Stimulated activated naive CD8-positive, alpha-beta T cell treated with anti-CD3 and anti-CD28 coated beads, Interleukin-15, amount 100 ng/mL, for 72 hours (primary cell): ENCODE measurements around the gene SCRN1.

Experiments used
- ATAC-seq: fragments of 150-1000 bp; cut with Tn5 transposase; 2 replicates; pipeline ENCODE4 v1.10.0; 2021; ENCODE audit warnings: mild to moderate bottlenecking, moderate library complexity
- DNase-seq, 2 donors: peaks; one replicate each; pipeline ENCODE4 v3.0.0; 2021 to 2022
- H3K27ac Mint-ChIP-seq, 2 donors: one replicate each; pipeline ENCODE4 v1.8.0; 2022; ENCODE audit warnings: mild to moderate bottlenecking in 2 of 2, mixed read lengths in 2 of 2, moderate library complexity in 2 of 2
- H3K27me3 Mint-ChIP-seq: one replicate; pipeline ENCODE4 v1.8.0; 2022; ENCODE audit warnings: mixed read lengths
- H3K4me1 Mint-ChIP-seq: one replicate; pipeline ENCODE4 v1.8.0; 2022; ENCODE audit warnings: mild to moderate bottlenecking, mixed read lengths
- H3K4me3 Mint-ChIP-seq, 2 donors: one replicate each; pipeline ENCODE4 v1.8.0; 2022; ENCODE audit warnings: mild to moderate bottlenecking in 2 of 2, mixed read lengths in 2 of 2, moderate library complexity in 1 of 2
- H3K9me3 Mint-ChIP-seq, 2 donors: one replicate each; pipeline ENCODE4 v1.8.0; 2022; ENCODE audit warnings: mixed read lengths in 2 of 2

Gene SCRN1

GRCh38 chr7:29883462-29884398 lies 105.9 kb downstream of the SCRN1 start:
- Mint-ChIP-seq H3K9me3 (no peaks in the 10 kb centered on the region), H3K4me1 (peaks cover 18% of the 10 kb centered on the region), H3K27ac (no peak overlapping the region), H3K4me3 (no peak overlapping the region), H3K27me3 (no peaks in the 10 kb centered on the region)
- peak; percentile 40 for ATAC-seq
- no peak for DNase-seq

- Mint-ChIP-seq H3K4me3 (peak overlapping the region in 1 of 2 donors; percentile 2), H3K27ac (peak overlapping the region in 1 of 2 donors; percentile 92), H3K9me3 (no peaks in the 10 kb centered on the region), H3K4me1 (peaks cover 24% of the 10 kb centered on the region), H3K27me3 (peaks cover 6% of the 10 kb centered on the region)
- no peak for ATAC-seq
- DNase-seq = no peak
Measured at GRCh38 chr7:29882481-29882880, 107.1 kb downstream of the SCRN1 start.

DNA sequence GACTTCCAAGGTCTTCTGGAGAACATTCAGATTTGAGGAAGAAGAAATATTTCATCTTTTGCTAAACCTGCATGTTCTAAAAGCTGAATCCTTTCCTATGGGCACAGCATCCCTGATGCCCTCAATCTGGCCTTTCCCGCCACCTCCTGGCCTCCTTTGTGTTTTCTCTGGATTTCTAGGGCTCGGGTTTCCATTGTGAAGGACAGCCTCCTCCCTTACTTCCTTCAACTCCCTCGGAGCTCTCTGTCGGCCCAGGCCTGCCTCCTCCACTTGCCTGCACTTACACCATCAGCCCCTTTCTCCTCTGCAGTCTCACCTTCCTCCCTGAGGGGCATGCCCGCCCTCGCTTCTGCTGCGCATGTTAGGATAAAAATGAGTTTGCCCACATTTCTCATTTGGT lies 107.9 kb downstream of the SCRN1 start:
- H3K27ac Mint-ChIP-seq = no peak overlapping the region
- ATAC-seq (no peak), DNase-seq (no peak)
- H3K27me3 Mint-ChIP-seq = peaks cover 6% of the 10 kb centered on the region
- H3K4me1 Mint-ChIP-seq = peaks cover 24% of the 10 kb centered on the region
- no peaks in the 10 kb centered on the region for H3K9me3 Mint-ChIP-seq
- no peak overlapping the region for H3K4me3 Mint-ChIP-seq

DNA sequence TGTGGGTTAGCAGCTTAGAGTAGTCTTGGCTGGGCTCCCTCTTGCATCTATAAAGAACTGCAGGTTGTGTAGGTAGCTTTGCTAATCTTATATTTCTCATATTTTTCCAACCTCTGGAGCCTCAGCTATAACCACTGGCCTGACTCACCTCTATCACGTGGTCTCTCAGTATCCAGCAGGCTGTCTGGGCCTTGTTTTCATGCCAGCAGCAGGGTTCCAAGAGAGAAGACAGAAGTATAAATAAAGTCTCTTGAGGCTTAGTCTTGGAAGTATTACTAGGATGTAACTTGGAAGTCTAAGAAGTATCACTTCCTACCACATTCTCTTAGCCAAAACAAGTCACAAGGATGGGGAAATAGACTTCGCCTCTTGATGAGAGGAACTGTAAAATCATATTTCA lies 110.0 kb downstream of the SCRN1 start:
- H3K4me1 Mint-ChIP-seq = peaks cover 24% of the 10 kb centered on the region
- H3K27ac Mint-ChIP-seq = no peak overlapping the region
- no peaks in the 10 kb centered on the region for H3K9me3 Mint-ChIP-seq
- H3K27me3 Mint-ChIP-seq = peaks cover 13% of the 10 kb centered on the region
- H3K4me3 Mint-ChIP-seq = no peak overlapping the region
- ATAC-seq (peak; percentile 56), DNase-seq (no peak)

DNA sequence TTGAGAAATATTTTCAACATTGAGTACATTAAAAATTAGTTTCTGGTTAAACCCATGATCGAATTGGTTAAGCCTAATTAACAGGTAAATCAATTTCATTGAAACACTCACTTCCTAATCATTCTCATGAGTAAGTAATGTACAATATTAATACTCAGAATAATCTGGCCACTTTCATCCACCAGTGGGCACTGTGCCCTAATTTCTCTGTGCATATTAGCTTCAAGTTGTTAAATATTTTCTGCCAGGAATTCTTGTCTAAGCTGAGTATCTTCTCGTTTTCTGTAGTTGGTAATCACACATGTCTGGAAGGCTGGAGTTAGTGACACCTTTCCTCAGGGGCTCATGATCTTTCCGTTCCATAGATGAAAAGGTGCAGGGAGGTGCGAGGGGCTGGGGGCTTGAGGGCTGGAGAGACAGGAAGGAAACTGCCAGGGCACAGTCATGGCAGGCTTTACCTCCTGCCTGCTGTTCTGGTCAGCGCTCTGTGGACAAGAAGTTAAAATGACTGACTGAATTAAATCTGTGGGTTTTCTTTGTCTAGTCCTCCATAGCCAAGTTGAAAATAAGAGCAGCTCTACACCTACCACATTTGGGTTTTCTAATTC lies 111.4 kb downstream of the SCRN1 start:
- H3K9me3 Mint-ChIP-seq = no peaks in the 10 kb centered on the region
- peak; percentile 51 for ATAC-seq
- peak overlapping the region in 1 of 2 donors; percentile 20 for H3K27ac Mint-ChIP-seq
- peaks cover 18% of the 10 kb centered on the region for H3K4me1 Mint-ChIP-seq
- H3K4me3 Mint-ChIP-seq = no peak overlapping the region
- DNase-seq = no peak
- peaks cover 13% of the 10 kb centered on the region for H3K27me3 Mint-ChIP-seq

- ATAC-seq (no peak), DNase-seq (no peak)
- Mint-ChIP-seq H3K27ac (no peak overlapping the region), H3K9me3 (no peaks in the 10 kb centered on the region), H3K4me1 (peaks cover 8% of the 10 kb centered on the region), H3K27me3 (peaks cover 13% of the 10 kb centered on the region), H3K4me3 (no peak overlapping the region)
Measured at GRCh38 chr7:29877196-29877595, 112.4 kb downstream of the SCRN1 start.

DNA sequence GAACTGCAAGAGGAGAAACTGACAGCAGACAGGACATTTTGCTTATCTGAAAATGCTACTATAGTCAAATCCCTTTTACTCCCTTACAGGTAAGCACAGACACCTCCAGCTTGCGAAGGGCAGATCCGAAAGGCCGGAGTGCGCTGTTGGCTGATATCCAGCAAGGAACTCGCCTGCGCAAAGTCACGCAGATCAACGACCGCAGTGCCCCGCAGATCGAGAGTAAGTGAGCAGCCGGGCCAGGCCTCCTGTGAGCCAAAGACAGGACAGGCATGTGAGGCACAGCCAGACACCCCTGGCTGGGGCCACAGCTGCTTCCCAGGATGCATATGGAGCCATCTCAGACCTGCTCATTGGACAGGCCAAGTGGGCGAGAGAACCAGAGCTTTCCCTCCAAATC lies 113.9 kb downstream of the SCRN1 start:
- no peak overlapping the region for H3K4me3 Mint-ChIP-seq
- ATAC-seq (no peak), DNase-seq (no peak)
- no peaks in the 10 kb centered on the region for H3K9me3 Mint-ChIP-seq
- no peak overlapping the region for H3K27ac Mint-ChIP-seq
- H3K4me1 Mint-ChIP-seq = peaks cover 6% of the 10 kb centered on the region
- H3K27me3 Mint-ChIP-seq = peaks cover 13% of the 10 kb centered on the region

GRCh38 chr7:29873644-29874294 lies 115.8 kb downstream of the SCRN1 start:
- no peak overlapping the region for H3K4me3 Mint-ChIP-seq
- no peaks in the 10 kb centered on the region for H3K9me3 Mint-ChIP-seq
- no peak overlapping the region for H3K27ac Mint-ChIP-seq
- DNase-seq (no peak), ATAC-seq (no peak)
- peaks cover 6% of the 10 kb centered on the region for H3K4me1 Mint-ChIP-seq
- H3K27me3 Mint-ChIP-seq = peaks cover 13% of the 10 kb centered on the region

- no peak for DNase-seq
Measured at GRCh38 chr7:29871787-29872398, 117.7 kb downstream of the SCRN1 start.

More at GRCh38 chr7:29871787-29872398, 117.7 kb downstream of the SCRN1 start:
- Mint-ChIP-seq H3K27me3 (peaks cover 7% of the 10 kb centered on the region), H3K9me3 (no peaks in the 10 kb centered on the region), H3K27ac (no peak overlapping the region), H3K4me3 (no peak overlapping the region), H3K4me1 (no peaks in the 10 kb centered on the region)
- ATAC-seq = no peak
